A673 (cell line): ENCODE measurements around the gene TMEM38A. TPM values are rescaled to one million over a fixed set of nuclear protein-coding genes. Genes with fewer than 3 reads are reported as not detected.

ENCODE experiments used
- BruUV-seq: library from RNA; stranded (reverse); fragments of 400-500 nt; replicated peaks from 2 replicates; lab custom pipeline; 2021; lab: Mats Ljungman, UMichigan
- CTCF ChIA-PET: fragments of 300-600 bp; sonication (Branson Sonifier 250); formaldehyde crosslinking; loops from one replicate; lab custom pipeline; 2022; ENCODE audit warnings: antibody characterized with exemption; lab: Charles Lee
- POLR2A ChIA-PET: fragments of 300-600 bp; sonication (Branson Sonifier 250); formaldehyde crosslinking; loops from one replicate; lab custom pipeline; 2022; ENCODE audit warnings: antibody characterized with exemption; ENCODE audit not compliant: low non-redundant PET; lab: Charles Lee
- DNase-seq: peaks from one replicate; pipeline ENCODE4 v3.0.0-alpha.2; 2015; ENCODE audit warnings: low spot score
- H3K27ac ChIP-seq: fragments of 200-600 bp; sonication (generic); 2 replicates; pipeline ENCODE4 v1.5.1; 2016; ENCODE audit warnings: mixed run types, low read depth, mild to moderate bottlenecking, mixed read lengths, antibody characterized with exemption, low read length; ENCODE audit not compliant: poor library complexity, severe bottlenecking
- H3K27me3 ChIP-seq: fragments of 200-600 bp; sonication (generic); replicated peaks from 2 replicates; pipeline ENCODE4 v1.6.1; 2017; ENCODE audit warnings: mixed run types, low read depth, mild to moderate bottlenecking, mixed read lengths, antibody characterized with exemption, low read length; ENCODE audit not compliant: insufficient read depth, poor library complexity
- H3K36me3 ChIP-seq: fragments of 200-600 bp; sonication (generic); 2 replicates; pipeline ENCODE4 v1.6.1; 2016; ENCODE audit warnings: mixed run types, mild to moderate bottlenecking, mixed read lengths, antibody characterized with exemption, low read length; ENCODE audit not compliant: insufficient read depth, poor library complexity, severe bottlenecking
- H3K4me1 ChIP-seq: fragments of 200-600 bp; sonication (generic); 2 replicates; pipeline ENCODE4 v1.6.1; 2017; ENCODE audit warnings: mixed run types, mild to moderate bottlenecking, mixed read lengths, antibody characterized with exemption, low read length; ENCODE audit not compliant: insufficient read depth, poor library complexity, severe bottlenecking
- H3K4me3 ChIP-seq: fragments of 200-600 bp; sonication (generic); 2 replicates; pipeline ENCODE4 v1.5.1; 2016; ENCODE audit warnings: low read depth, mixed run types, mild to moderate bottlenecking, mixed read lengths, low read length; ENCODE audit not compliant: poor library complexity, severe bottlenecking
- H3K9me3 ChIP-seq: fragments of 200-600 bp; sonication (generic); 2 replicates; pipeline ENCODE4 v1.6.1; 2016; ENCODE audit warnings: mixed run types, low read depth, mild to moderate bottlenecking, mixed read lengths, antibody characterized with exemption, low read length; ENCODE audit not compliant: poor library complexity, severe bottlenecking
- EZH2 ChIP-seq: fragments of 200-600 bp; sonication (generic); IDR thresholded peaks from 2 replicates; pipeline ENCODE4 v1.6.1; 2017; ENCODE audit warnings: borderline replicate concordance, low read depth, mild to moderate bottlenecking, mixed read lengths, antibody characterized with exemption, low read length; ENCODE audit not compliant: poor library complexity, severe bottlenecking
- intact Hi-C: fragments of 100-400 bp; cut with micrococcal nuclease; formaldehyde crosslinking; loops from one replicate; pipeline ENCODE4 v1.10.0; 2022; ENCODE audit not compliant: unreplicated experiment
- total RNA-seq: library from RNA; stranded (reverse); gene quantifications from 2 replicates; pipeline ENCODE4 v1.2.3, GENCODE V29; 2021
- TF ChIP-seq, protein P1 (sequence below): fragments of 300-800, 200-600 bp; sonication (generic); conservative IDR thresholded peaks from 2 replicates; pipeline ENCODE4 v1.5.1; 2017; ENCODE audit warnings: low read depth, mild to moderate bottlenecking, antibody characterized with exemption, low read length, moderate library complexity, mixed read lengths

The TMEM38A gene
- total RNA-seq, 1 experiment from 2014 or later, result 8.3 TPM

DNA sequence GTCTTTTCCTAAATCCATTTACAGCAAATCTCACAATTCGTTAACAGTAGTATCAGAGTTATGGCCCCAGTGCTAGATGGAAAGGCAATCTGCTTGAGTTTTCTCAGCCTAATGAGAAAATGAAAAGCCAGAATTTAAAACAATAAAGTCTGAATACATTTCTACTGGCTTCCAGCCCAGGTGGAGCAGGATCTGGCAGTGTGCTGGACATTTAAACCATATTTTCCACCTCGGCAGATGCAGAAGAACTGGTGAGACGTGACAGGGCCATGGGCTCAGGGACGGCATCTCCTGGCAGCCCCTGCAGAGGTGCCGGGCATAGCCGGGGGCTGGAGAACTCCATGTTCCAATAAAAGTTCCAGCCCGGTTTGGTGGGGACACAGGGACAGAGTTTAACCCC is 8.1 kb upstream of the TMEM38A start:
- H3K27me3 ChIP-seq, result no peaks in the 10 kb centered on the region
- DNase-seq, result no peak
- ChIA-PET CTCF (no interaction called here), POLR2A (no interaction called here)
- peaks cover 7% of the 10 kb centered on the region for H3K4me1 ChIP-seq
- TF ChIP-seq EZH2, result no peak
- TF ChIP-seq, protein P1, sequence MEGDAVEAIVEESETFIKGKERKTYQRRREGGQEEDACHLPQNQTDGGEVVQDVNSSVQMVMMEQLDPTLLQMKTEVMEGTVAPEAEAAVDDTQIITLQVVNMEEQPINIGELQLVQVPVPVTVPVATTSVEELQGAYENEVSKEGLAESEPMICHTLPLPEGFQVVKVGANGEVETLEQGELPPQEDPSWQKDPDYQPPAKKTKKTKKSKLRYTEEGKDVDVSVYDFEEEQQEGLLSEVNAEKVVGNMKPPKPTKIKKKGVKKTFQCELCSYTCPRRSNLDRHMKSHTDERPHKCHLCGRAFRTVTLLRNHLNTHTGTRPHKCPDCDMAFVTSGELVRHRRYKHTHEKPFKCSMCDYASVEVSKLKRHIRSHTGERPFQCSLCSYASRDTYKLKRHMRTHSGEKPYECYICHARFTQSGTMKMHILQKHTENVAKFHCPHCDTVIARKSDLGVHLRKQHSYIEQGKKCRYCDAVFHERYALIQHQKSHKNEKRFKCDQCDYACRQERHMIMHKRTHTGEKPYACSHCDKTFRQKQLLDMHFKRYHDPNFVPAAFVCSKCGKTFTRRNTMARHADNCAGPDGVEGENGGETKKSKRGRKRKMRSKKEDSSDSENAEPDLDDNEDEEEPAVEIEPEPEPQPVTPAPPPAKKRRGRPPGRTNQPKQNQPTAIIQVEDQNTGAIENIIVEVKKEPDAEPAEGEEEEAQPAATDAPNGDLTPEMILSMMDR, result no peak
- H3K27ac ChIP-seq, result no peak overlapping the region
- H3K9me3 ChIP-seq, result no peaks in the 10 kb centered on the region
- no TSS peak for BruUV-seq
- peaks cover 63% of the 10 kb centered on the region for H3K36me3 ChIP-seq
- H3K4me3 ChIP-seq, result no peak overlapping the region
- intact Hi-C loops, result no loop called here

DNA sequence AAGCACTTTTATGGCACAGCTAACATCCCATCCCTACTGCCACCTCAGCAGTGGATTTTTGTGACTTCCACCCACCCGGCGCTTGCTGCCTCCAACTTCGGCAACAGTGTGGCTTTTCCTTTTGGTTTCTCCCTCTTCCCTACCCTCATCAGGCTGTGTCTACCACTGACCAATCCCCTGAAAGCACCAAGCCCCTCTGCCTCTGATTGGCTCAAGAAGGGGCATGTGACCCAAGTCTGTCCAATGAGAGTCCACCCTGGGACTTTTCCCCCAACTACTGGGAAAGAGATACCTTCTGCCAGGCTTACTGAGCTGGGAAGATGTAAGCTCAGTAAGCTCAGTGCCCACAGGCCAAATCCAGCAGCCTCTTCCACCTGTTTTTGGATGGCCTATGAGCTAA is 6.8 kb upstream of the TMEM38A start:
- Histone ChIP-seq H3K9me3 (no peaks in the 10 kb centered on the region), H3K4me1 (peaks cover 7% of the 10 kb centered on the region), H3K36me3 (peaks cover 68% of the 10 kb centered on the region), H3K27ac (no peak overlapping the region), H3K4me3 (no peak overlapping the region), H3K27me3 (no peaks in the 10 kb centered on the region)
- ChIA-PET POLR2A (no interaction called here), CTCF (no interaction called here)
- TF ChIP-seq, protein P1, result no peak
- no peak for TF ChIP-seq EZH2
- DNase-seq, result peak; percentile 48
- intact Hi-C loops, result no loop called here
- BruUV-seq, result no TSS peak

DNA sequence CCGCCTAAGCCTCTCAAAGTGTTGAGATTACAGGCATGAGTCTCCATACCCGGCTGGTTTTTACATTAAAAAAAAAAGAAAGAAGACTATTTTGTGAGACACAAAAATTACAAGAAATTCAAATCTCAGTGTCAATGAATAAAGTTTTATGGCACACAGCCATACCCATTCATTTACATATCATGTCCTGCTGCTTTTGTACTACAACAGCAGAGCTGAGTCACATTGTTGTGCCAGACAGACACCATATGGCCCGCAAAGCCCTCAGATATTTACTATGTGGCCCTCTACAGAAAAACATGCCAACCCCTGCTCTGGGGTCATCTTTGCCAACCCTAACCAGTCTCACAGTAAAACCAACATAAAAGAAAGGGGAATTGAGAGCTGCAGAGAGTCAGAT is 6.3 kb upstream of the TMEM38A start:
- CTCF ChIA-PET, result no interaction called here
- Histone ChIP-seq H3K4me1 (peaks cover 7% of the 10 kb centered on the region), H3K4me3 (no peak overlapping the region), H3K9me3 (no peaks in the 10 kb centered on the region), H3K27me3 (no peaks in the 10 kb centered on the region), H3K27ac (no peak overlapping the region), H3K36me3 (peaks cover 68% of the 10 kb centered on the region)
- no TSS peak for BruUV-seq
- POLR2A ChIA-PET, result no interaction called here
- intact Hi-C loops, result no loop called here
- no peak for TF ChIP-seq EZH2
- TF ChIP-seq, protein P1, result no peak
- peak; percentile 58 for DNase-seq
